Subcutaneous adipose tissue (tissue), 4 donors: Measurements from ENCODE around the gene SMG5. TPM values are rescaled to one million over a fixed set of nuclear protein-coding genes. Genes with fewer than 3 reads are reported as not detected.

Experiments used
- total RNA-seq, 4 donors: library from RNA; depleted of rRNA; stranded (reverse); fragments of >200 nt; gene quantifications; one replicate each; pipeline ENCODE4 v1.1.0, GENCODE V29; 2016
- TF ChIP-seq, protein P1 (sequence below): fragments of 450-650 bp; IDR thresholded peaks from one replicate; pipeline ENCODE4 v1.5.1; 2016; ENCODE audit warnings: low read depth, mild to moderate bottlenecking, control low read depth, antibody characterized with exemption, moderate library complexity

SMG5 gene
- total RNA-seq, 4 donors from 2014 or later = 26.6 to 48.6 (median 37.3) TPM

DNA sequence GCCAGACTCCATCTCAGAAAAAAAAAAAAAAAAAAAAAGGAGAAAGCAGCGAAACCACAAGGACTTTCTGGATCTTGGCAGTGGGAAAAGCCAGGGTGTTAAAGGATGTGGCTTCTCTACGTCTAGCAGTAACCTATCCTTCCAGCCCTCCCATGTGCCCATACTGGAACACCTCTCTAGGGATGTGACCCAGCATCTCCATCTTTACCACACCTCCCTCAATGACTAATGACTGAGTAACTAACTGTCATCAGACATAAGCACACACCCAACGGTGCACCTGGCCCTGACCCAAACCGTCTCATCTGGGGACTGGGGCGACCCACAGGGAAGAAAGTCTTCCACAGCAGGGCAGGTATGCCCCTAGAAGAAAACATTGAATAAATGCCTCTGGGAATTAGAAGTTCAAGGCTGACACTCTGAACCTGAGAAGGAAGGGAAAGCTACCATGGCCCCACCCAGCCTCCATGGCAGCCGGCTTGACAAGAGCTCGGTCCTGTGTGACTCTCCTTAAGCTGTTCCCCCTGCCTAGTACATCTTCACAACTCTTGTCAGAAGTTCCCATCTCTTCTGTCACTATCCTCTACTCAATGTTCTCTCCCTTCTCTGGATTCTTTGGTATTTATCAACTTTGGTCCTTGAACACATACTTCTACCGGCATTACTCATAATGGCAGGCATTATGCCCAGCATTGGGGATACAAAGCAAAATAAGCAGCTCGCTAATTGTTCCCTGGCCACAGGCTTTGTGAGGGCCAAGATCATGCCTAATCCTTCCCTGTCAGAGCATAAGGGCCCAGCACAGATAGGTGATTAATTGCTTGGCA is 20.0 kb downstream of the SMG5 start:
- TF ChIP-seq, protein P1, sequence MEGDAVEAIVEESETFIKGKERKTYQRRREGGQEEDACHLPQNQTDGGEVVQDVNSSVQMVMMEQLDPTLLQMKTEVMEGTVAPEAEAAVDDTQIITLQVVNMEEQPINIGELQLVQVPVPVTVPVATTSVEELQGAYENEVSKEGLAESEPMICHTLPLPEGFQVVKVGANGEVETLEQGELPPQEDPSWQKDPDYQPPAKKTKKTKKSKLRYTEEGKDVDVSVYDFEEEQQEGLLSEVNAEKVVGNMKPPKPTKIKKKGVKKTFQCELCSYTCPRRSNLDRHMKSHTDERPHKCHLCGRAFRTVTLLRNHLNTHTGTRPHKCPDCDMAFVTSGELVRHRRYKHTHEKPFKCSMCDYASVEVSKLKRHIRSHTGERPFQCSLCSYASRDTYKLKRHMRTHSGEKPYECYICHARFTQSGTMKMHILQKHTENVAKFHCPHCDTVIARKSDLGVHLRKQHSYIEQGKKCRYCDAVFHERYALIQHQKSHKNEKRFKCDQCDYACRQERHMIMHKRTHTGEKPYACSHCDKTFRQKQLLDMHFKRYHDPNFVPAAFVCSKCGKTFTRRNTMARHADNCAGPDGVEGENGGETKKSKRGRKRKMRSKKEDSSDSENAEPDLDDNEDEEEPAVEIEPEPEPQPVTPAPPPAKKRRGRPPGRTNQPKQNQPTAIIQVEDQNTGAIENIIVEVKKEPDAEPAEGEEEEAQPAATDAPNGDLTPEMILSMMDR = no peak

DNA sequence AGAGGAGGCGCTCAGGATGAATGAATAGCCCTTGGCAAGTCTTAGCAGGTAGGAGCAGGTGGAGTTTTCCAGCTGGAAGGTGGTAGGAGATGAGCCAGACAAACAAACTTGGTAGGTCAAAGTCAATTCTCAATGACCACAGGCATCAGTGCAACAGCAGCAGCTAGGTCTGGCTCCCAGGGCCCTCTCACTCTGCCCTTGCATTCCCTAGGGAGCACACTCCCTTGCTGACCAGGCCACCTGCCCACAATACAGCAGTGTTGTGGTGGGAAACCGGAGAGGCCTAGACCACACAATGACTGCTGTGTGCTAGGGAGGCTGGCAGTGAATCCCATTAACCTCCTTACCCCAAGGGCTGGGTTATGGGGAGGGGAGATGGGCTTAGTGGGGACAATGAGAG is 21.7 kb downstream of the SMG5 start:
- TF ChIP-seq, protein P1 = no peak

DNA sequence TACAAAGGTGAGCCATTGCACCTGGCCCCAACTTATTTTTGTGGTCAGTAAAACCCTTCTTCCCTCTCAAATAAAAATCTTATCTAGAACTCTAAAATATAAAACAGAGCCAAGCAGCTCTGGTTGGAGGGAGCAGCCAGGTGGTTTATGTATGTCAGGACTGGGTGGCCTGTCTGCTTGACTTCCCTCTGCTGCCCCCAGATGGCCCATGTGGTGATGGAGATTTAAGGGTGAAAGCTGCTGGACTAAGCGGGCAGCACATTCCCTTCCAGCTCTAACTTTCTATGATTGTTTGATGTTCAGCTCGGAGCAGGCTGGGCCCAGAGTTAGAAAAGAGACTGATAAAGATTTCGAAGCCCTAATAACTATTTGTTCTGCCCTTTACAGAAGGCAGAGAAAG is 22.8 kb downstream of the SMG5 start:
- TF ChIP-seq, protein P1 = no peak

DNA sequence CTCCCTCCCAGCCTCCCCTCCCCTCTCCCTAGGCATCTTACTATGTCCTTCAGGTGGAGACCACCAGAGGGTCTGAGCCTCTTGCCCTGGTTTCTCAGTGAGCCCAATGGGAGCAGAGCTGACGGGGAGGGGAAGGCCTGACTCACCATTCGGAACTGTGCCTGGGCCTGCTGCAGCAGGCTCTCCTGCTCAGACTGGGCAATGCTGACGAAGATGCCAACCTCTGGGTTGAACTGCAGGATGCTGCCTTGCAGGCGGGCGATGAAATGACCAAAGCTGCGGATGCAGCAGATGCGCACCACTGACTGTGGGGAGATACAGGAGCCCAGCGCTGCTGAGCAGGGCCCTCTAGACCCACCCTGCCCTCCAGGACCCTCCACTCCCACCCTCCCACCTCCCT is 23.8 kb downstream of the SMG5 start:
- TF ChIP-seq, protein P1 = no peak

DNA sequence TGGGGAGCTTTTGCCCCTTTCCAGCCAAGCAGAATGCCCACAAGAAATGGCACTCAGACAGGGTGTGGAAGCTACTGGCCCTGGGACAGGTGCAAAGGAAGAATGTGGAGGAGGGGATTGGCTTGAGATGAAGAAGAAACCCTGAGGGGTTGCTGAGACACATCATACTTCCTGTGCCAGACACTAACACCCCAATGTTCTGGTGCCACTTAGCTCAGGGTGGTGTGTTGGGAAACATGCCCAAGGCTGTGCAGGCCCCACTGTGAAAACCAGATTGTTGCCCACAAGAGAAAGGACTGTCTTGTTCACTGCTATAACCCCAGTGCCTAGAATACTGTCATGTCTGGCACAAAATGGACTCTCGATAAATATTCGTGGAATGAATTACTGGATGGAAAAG is 24.9 kb downstream of the SMG5 start:
- TF ChIP-seq, protein P1 = no peak

DNA sequence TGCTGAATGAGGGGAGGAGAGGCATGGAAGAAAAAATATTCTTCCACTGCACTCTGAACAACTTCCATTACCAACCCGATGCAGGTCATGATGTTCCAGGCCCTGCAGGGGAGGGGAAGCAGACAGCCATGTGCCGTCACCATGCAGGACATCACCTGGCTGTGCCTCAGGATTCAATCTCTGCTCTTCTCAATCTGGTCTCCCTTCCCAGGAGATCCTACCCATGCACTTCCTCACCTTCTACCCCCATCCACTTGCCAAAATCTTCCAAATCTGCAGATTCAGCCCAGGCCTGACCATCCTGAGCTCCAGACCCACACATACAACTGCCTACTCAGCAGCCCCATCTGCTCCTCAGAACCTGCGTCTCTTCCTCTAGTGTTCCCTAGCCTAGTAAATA is 29.0 kb downstream of the SMG5 start:
- TF ChIP-seq, protein P1 = no peak

DNA sequence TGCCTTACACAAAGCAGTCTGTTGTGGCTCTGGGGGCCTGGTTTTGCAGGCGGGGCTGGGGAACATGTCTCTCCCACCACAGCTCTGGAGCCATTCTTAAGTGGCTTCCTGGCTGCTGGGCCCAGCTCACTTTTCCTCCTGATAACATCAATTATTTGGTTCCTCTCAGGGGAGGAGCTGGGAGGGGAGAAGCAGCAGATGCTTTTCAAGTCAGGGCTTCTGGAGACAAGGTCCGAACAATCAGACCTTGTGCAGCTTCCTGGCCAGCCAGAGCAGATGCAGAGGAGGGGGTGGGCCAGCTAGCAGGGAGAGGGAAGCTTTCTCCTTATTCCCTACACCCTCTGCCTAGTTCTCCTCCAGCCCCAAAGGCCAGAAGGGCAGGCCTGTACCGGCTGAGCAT is 31.1 kb downstream of the SMG5 start:
- TF ChIP-seq, protein P1 = no peak
